SK-N-SH (cell line): Measurements from ENCODE around the gene TMSB10. TPM values are rescaled to one million over a fixed set of nuclear protein-coding genes. Genes with fewer than 3 reads are reported as not detected.

ENCODE experiments used
- CTCF ChIA-PET: fragments of 300-600, 350-600 bp; formaldehyde crosslinking; extraction: SDS; loops from one replicate; lab custom pipeline; 2021; lab: Yijun Ruan, JAX
- POLR2A ChIA-PET: fragments of 350-600 bp; sonication (Branson Sonifier 250); formaldehyde crosslinking; extraction: SDS; loops from one replicate; lab custom pipeline; 2020; ENCODE audit warnings: antibody characterized with exemption, inconsistent platforms; lab: Yijun Ruan, JAX
- DNase-seq: peaks from one replicate; pipeline ENCODE4 v3.0.0; 2012
- H2AFZ ChIP-seq: fragments of 200-600 bp; sonication (generic); 2 replicates; pipeline ENCODE4 v1.8.1; 2016; ENCODE audit warnings: antibody characterized with exemption, mild to moderate bottlenecking, low read depth
- H3F3A ChIP-seq: fragments of 200-600 bp; sonication (generic); replicated peaks from 2 replicates; pipeline ENCODE3; 2016; ENCODE audit warnings: antibody characterized with exemption, mild to moderate bottlenecking; ENCODE audit not compliant: insufficient read depth
- H3K27ac ChIP-seq, 2 experiments: fragments of 200-500 bp in 1 of 2; fragments of 200-600 bp in 1 of 2; sonication (Bioruptor generic) in 1 of 2; sonication (generic), shearing (Covaris generic) in 1 of 2; 2 replicates each; pipeline versions ENCODE4 v1.5.1 to v1.6.1; 2014 to 2016; ENCODE audit warnings: low read depth in 2 of 2, inconsistent platforms in 1 of 2, low read length in 1 of 2, mild to moderate bottlenecking in 1 of 2, mixed read lengths in 1 of 2
- H3K27me3 ChIP-seq: fragments of 200-600 bp; sonication (generic), shearing (Covaris generic); 2 replicates; pipeline ENCODE4 v1.6.1; 2016; ENCODE audit warnings: mixed run types; ENCODE audit not compliant: insufficient read depth
- H3K36me3 ChIP-seq, 2 experiments: fragments of 200-500 bp in 1 of 2; fragments of 200-600 bp in 1 of 2; sonication (Bioruptor generic) in 1 of 2; sonication (generic) in 1 of 2; replicated peaks in 1 of 2; 2 replicates each; pipeline versions ENCODE3 to v1.5.1; 2014 to 2016; ENCODE audit warnings: low read length in 1 of 2, mild to moderate bottlenecking in 1 of 2; ENCODE audit not compliant: insufficient read depth in 2 of 2, control insufficient read depth in 1 of 2
- H3K4me1 ChIP-seq, 2 experiments: fragments of 200-500 bp in 1 of 2; fragments of 200-600 bp in 1 of 2; sonication (Bioruptor generic) in 1 of 2; sonication (generic), shearing (Covaris generic) in 1 of 2; 2 replicates each; pipeline versions ENCODE4 v1.5.1 to v1.6.1; 2014 to 2016; ENCODE audit warnings: low read depth in 1 of 2, low read length in 1 of 2, mixed run types in 1 of 2; ENCODE audit not compliant: insufficient read depth in 2 of 2, control insufficient read depth in 1 of 2
- H3K4me2 ChIP-seq: fragments of 200-600 bp; sonication (generic), shearing (Covaris generic); 2 replicates; pipeline ENCODE4 v1.6.1; 2017; ENCODE audit warnings: mixed run types
- H3K4me3 ChIP-seq, 2 experiments: fragments of 200-500 bp in 1 of 2; fragments of 200-600 bp in 1 of 2; sonication (Bioruptor generic) in 1 of 2; sonication (generic), shearing (Covaris generic) in 1 of 2; 2 replicates each; pipeline versions ENCODE4 v1.5.1 to v1.8.1; 2014 to 2016; ENCODE audit warnings: low read depth in 2 of 2, inconsistent platforms in 1 of 2, low read length in 1 of 2, mild to moderate bottlenecking in 1 of 2, mixed read lengths in 1 of 2, moderate library complexity in 1 of 2
- H3K79me2 ChIP-seq: fragments of 200-600 bp; sonication (generic); 2 replicates; pipeline ENCODE4 v1.8.1; 2017; ENCODE audit warnings: mild to moderate bottlenecking; ENCODE audit not compliant: insufficient read depth
- H3K9ac ChIP-seq: fragments of 200-600 bp; sonication (generic); 2 replicates; pipeline ENCODE4 v1.6.1; 2017; ENCODE audit warnings: mixed run types
- H3K9me2 ChIP-seq: fragments of 200-600 bp; sonication (generic); 2 replicates; pipeline ENCODE4 v1.6.1; 2017; ENCODE audit warnings: mixed run types
- H3K9me3 ChIP-seq: fragments of 200-600 bp; sonication (generic); 2 replicates; pipeline ENCODE4 v1.6.1; 2017; ENCODE audit warnings: mixed run types, mild to moderate bottlenecking, moderate library complexity
- H4K20me1 ChIP-seq: fragments of 200-600 bp; sonication (generic); 2 replicates; pipeline ENCODE4 v1.6.1; 2017; ENCODE audit warnings: mild to moderate bottlenecking, mixed run types; ENCODE audit not compliant: insufficient read depth
- CHD2 ChIP-seq: fragments of 150-350 bp; IDR thresholded peaks from 2 replicates; pipeline ENCODE4 v1.6.1; 2018; ENCODE audit warnings: low read length; ENCODE audit not compliant: partially characterized antibody
- CTCF ChIP-seq: fragments of 200-600 bp; sonication (generic); IDR thresholded peaks from 2 replicates; pipeline ENCODE4 v1.6.1; 2017; ENCODE audit warnings: antibody characterized with exemption, mild to moderate bottlenecking, moderate library complexity
- EP300 ChIP-seq, 2 experiments: IDR thresholded peaks; 2 replicates each; pipeline versions ENCODE4 v1.4.0 to v1.6.1; 2012; ENCODE audit warnings: borderline replicate concordance in 1 of 2, low read depth in 1 of 2, low read length in 1 of 2
- FOSL2 ChIP-seq: IDR thresholded peaks from 2 replicates; pipeline ENCODE4 v1.4.0; 2012; ENCODE audit warnings: low read depth, mild to moderate bottlenecking, moderate library complexity, borderline replicate concordance
- FOXJ3 ChIP-seq: sonication (generic); formaldehyde crosslinking; IDR thresholded peaks from 2 replicates; pipeline ENCODE4 v1.5.1; 2020; ENCODE audit warnings: mild to moderate bottlenecking, missing genetic modification reagents
- GABPA ChIP-seq: IDR thresholded peaks from 2 replicates; pipeline ENCODE4 v1.4.0; 2012; ENCODE audit warnings: low read depth, mild to moderate bottlenecking
- JUND ChIP-seq: IDR thresholded peaks from 2 replicates; pipeline ENCODE4 v1.4.0; 2012
- NFIC ChIP-seq: IDR thresholded peaks from 2 replicates; pipeline ENCODE4 v1.4.0; 2012; ENCODE audit warnings: borderline replicate concordance
- NRF1 ChIP-seq: IDR thresholded peaks from 2 replicates; pipeline ENCODE4 v1.6.1; 2012; ENCODE audit warnings: low read depth, mild to moderate bottlenecking, low read length
- PBX3 ChIP-seq: IDR thresholded peaks from 2 replicates; pipeline ENCODE4; 2012
- RFX5 ChIP-seq: IDR thresholded peaks from 2 replicates; pipeline ENCODE4 v1.6.1; 2012; ENCODE audit warnings: mild to moderate bottlenecking, improper control_type of control experiment, low read length
- SIN3A ChIP-seq: IDR thresholded peaks from 2 replicates; pipeline ENCODE4 v1.6.1; 2012; ENCODE audit warnings: low read depth, mild to moderate bottlenecking, low read length, moderate library complexity, borderline replicate concordance
- TAF1 ChIP-seq: IDR thresholded peaks from 2 replicates; pipeline ENCODE4 v1.6.1; 2012; ENCODE audit warnings: low read depth, mild to moderate bottlenecking, low read length, moderate library complexity, borderline replicate concordance
- TEAD4 ChIP-seq: IDR thresholded peaks from 2 replicates; pipeline ENCODE4 v1.4.0; 2012; ENCODE audit warnings: mild to moderate bottlenecking, borderline replicate concordance; ENCODE audit not compliant: insufficient read depth
- polyA plus RNA-seq, 3 experiments: library from polyadenylated mRNA; depleted of rRNA; stranded (reverse); fragments of >200 nt; gene quantifications; 2 replicates each; pipeline ENCODE4 v1.2.3, GENCODE V29; 2012
- TF ChIP-seq, protein P1 (sequence below): IDR thresholded peaks from 2 replicates; pipeline ENCODE4 v1.4.0; 2012; ENCODE audit warnings: low read depth
- TF ChIP-seq, protein P2 (sequence below): IDR thresholded peaks from 2 replicates; pipeline ENCODE4 v1.6.1; 2012; ENCODE audit warnings: mild to moderate bottlenecking, low read depth, low read length, moderate library complexity
- TF ChIP-seq, protein P3 (sequence below): IDR thresholded peaks from 2 replicates; pipeline ENCODE4 v1.4.0; 2012; ENCODE audit warnings: low read depth, borderline replicate concordance

Gene TMSB10
- polyA plus RNA-seq, 1 of the 3 experiments (the other 2 are of a cell fraction), result 7,920 TPM

GRCh38 chr2:84923009-84923408 lies 17.6 kb downstream of the TMSB10 start:
- H3K4me3 ChIP-seq, result no peak overlapping the region
- H3K27me3 ChIP-seq, result no peaks in the 10 kb centered on the region
- no peak overlapping the region for H2AFZ ChIP-seq
- H4K20me1 ChIP-seq, result no peaks in the 10 kb centered on the region
- H3K4me1 ChIP-seq, result peaks cover 13 to 24% of the 10 kb centered on the region in 2 experiments; a peak in 3 of 4 replicates
- H3K79me2 ChIP-seq, result no peaks in the 10 kb centered on the region
- no peak overlapping the region for H3K4me2 ChIP-seq
- no peaks in the 10 kb centered on the region for H3K9me3 ChIP-seq
- H3K9ac ChIP-seq, result no peak overlapping the region
- no peaks in the 10 kb centered on the region for H3K36me3 ChIP-seq
- TF ChIP-seq PBX3 (no peak), CHD2 (no peak), FOSL2 (no peak), SIN3A (no peak), GABPA (no peak), TEAD4 (no peak), NRF1 (no peak), CTCF (no peak), FOXJ3 (CRISPR knock-in tag) (no peak), JUND (no peak), NFIC (no peak), RFX5 (no peak), EP300 (IDR thresholded peaks at IDR 0.05; ENCODE audit: borderline replicate concordance in 1 of 2, low read depth in 1 of 2, low read length in 1 of 2) (no peak), TAF1 (no peak)
- TF ChIP-seq, protein P1, sequence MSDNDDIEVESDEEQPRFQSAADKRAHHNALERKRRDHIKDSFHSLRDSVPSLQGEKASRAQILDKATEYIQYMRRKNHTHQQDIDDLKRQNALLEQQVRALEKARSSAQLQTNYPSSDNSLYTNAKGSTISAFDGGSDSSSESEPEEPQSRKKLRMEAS, result no peak
- TF ChIP-seq, protein P2, sequence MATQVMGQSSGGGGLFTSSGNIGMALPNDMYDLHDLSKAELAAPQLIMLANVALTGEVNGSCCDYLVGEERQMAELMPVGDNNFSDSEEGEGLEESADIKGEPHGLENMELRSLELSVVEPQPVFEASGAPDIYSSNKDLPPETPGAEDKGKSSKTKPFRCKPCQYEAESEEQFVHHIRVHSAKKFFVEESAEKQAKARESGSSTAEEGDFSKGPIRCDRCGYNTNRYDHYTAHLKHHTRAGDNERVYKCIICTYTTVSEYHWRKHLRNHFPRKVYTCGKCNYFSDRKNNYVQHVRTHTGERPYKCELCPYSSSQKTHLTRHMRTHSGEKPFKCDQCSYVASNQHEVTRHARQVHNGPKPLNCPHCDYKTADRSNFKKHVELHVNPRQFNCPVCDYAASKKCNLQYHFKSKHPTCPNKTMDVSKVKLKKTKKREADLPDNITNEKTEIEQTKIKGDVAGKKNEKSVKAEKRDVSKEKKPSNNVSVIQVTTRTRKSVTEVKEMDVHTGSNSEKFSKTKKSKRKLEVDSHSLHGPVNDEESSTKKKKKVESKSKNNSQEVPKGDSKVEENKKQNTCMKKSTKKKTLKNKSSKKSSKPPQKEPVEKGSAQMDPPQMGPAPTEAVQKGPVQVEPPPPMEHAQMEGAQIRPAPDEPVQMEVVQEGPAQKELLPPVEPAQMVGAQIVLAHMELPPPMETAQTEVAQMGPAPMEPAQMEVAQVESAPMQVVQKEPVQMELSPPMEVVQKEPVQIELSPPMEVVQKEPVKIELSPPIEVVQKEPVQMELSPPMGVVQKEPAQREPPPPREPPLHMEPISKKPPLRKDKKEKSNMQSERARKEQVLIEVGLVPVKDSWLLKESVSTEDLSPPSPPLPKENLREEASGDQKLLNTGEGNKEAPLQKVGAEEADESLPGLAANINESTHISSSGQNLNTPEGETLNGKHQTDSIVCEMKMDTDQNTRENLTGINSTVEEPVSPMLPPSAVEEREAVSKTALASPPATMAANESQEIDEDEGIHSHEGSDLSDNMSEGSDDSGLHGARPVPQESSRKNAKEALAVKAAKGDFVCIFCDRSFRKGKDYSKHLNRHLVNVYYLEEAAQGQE, result no peak
- TF ChIP-seq, protein P3, sequence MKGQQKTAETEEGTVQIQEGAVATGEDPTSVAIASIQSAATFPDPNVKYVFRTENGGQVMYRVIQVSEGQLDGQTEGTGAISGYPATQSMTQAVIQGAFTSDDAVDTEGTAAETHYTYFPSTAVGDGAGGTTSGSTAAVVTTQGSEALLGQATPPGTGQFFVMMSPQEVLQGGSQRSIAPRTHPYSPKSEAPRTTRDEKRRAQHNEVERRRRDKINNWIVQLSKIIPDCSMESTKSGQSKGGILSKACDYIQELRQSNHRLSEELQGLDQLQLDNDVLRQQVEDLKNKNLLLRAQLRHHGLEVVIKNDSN, result no peak
- H3F3A ChIP-seq, result peaks cover 41% of the 10 kb centered on the region
- no peaks in the 10 kb centered on the region for H3K9me2 ChIP-seq
- ChIA-PET CTCF (no interaction called here), POLR2A (no interaction called here)
- no peak overlapping the region for H3K27ac ChIP-seq
- no peak for DNase-seq
